ENCODE measurements around the gene HGF. TPM values are rescaled to one million over a fixed set of nuclear protein-coding genes. Genes with fewer than 3 reads are reported as not detected.

The HGF gene
- total and polyA plus RNA-seq, 2 of the 8 experiments (the other 6 are each of a cell fraction or from before 2014, with no cell fraction given), result 0.05 to 0.60 TPM

GRCh38 chr7:81690688-81691087, 79.2 kb downstream of the HGF start:
- H3K79me1 ChIP-seq (ENCODE audit: low read depth, low read length), result no peaks in the 10 kb centered on the region
- DNase-seq (ENCODE audit: low read depth in 1 of 2, low spot score in 2 of 2), result no peak
- no peak overlapping the region for H3K23ac ChIP-seq (ENCODE audit: insufficient read length)
- H3K79me2 ChIP-seq (ENCODE audit: control insufficient read depth in 1 of 2, insufficient read depth in 2 of 2, low read length in 2 of 2), result no peaks in the 10 kb centered on the region
- no peaks in the 10 kb centered on the region for H3K27me3 ChIP-seq (replicated peaks in 1 of 4; ENCODE audit: control insufficient read depth in 3 of 4, extremely low read depth in 1 of 4, insufficient read depth in 3 of 4, low read length in 3 of 4)
- H2BK120ac ChIP-seq (replicated peaks; ENCODE audit: low read depth, low read length), result no peak overlapping the region
- no peaks in the 10 kb centered on the region for H4K20me1 ChIP-seq (replicated peaks in 1 of 2; ENCODE audit: control insufficient read depth in 1 of 2, insufficient read depth in 2 of 2, low read length in 2 of 2)
- H3K9ac ChIP-seq (replicated peaks in 1 of 4; ENCODE audit: extremely low read depth in 1 of 4, low read depth in 3 of 4, low read length in 3 of 4), result no peak overlapping the region
- no peak overlapping the region; the same call in 1 of the 2 replicates for H2BK12ac ChIP-seq (ENCODE audit: low read depth, low read length)
- H3K14ac ChIP-seq (ENCODE audit: insufficient read length), result no peak overlapping the region
- no peak overlapping the region for H3K4ac ChIP-seq (replicated peaks; ENCODE audit: insufficient read length, low read depth, low read length)
- no peak overlapping the region for H2BK20ac ChIP-seq (ENCODE audit: low read length)
- CTCF ChIA-PET (ENCODE audit: partially characterized antibody), result interaction anchor here (0.7 to 1.2 kb wide), 2 partner anchors 11 to 14 kb away, joined by 3 to 4 read pairs; no protein-coding TSS in a partner anchor
- H3K36me3 ChIP-seq (ENCODE audit: control insufficient read depth in 2 of 4, insufficient read depth in 4 of 4, low read length in 3 of 4), result no peaks in the 10 kb centered on the region
- peaks cover 0 to 11% (median 7%) of the 10 kb centered on the region in 4 experiments; a peak in 3 of 7 replicates for H3K4me1 ChIP-seq (replicated peaks in 1 of 4; ENCODE audit: control insufficient read depth in 3 of 4, insufficient read depth in 4 of 4, low read length in 3 of 4)
- WGBS, 2 experiments (ENCODE audit: extremely low coverage in 1 of 2, insufficient coverage in 1 of 2, insufficient read length in 1 of 2, insufficient replicate concordance in 2 of 2, low coverage in 1 of 2, low lambda C conversion rate in 2 of 2, missing lambda C conversion rate in 1 of 2), result 69% methylated on average over 3 of the region's 3 CpGs; no CpG with 5 or more reads in 1 of the 2 experiments
- no peak overlapping the region for H3K56ac ChIP-seq (replicated peaks; ENCODE audit: insufficient read length, low read depth, low read length)
- H2AFZ ChIP-seq (ENCODE audit: low read length), result no peak overlapping the region
- H3K23me2 ChIP-seq (ENCODE audit: low read depth, low read length), result no peaks in the 10 kb centered on the region; the same call in 1 of the 2 replicates
- H4K8ac ChIP-seq (ENCODE audit: extremely low read depth, insufficient read depth, low read length), result no peak overlapping the region
- no peak for FAIRE-seq
- POLR2A ChIA-PET (ENCODE audit: partially characterized antibody), result no interaction called here
- H4K5ac ChIP-seq (ENCODE audit: insufficient read length, low read depth, low read length), result no peak overlapping the region
- no peak overlapping the region for H2AK5ac ChIP-seq (ENCODE audit: low read depth, low read length)
- no peak overlapping the region for H2BK5ac ChIP-seq (ENCODE audit: low read depth, low read length)
- no peaks in the 10 kb centered on the region for H3K9me3 ChIP-seq (ENCODE audit: insufficient read depth in 2 of 2, low read depth in 1 of 2, low read length in 1 of 2)
- H3K4me3 ChIP-seq (ENCODE audit: extremely low read depth in 1 of 4, insufficient read depth in 2 of 4, low read depth in 3 of 4, low read length in 4 of 4), result no peak overlapping the region
- peak overlapping the region; percentile 32 to 33 for H3K4me2 ChIP-seq (ENCODE audit: insufficient read depth in 1 of 2, low read depth in 2 of 2, low read length in 2 of 2)
- H3K27ac ChIP-seq (ENCODE audit: low read depth, low read length), result no peak overlapping the region
- no peak overlapping the region for H4K91ac ChIP-seq (replicated peaks; ENCODE audit: insufficient read length, low read length)
- H2BK15ac ChIP-seq (ENCODE audit: low read length), result no peak overlapping the region
- TF ChIP-seq SIX5 (IDR thresholded peaks at IDR 0.05; ENCODE audit: low read depth, low read length) (no peak), PHF8 (conservative IDR thresholded peaks at IDR 0.05; ENCODE audit: low read depth, low read length) (no peak), E2F6 (IDR thresholded peaks at IDR 0.05) (no peak), ATF3 (IDR thresholded peaks at IDR 0.05; ENCODE audit: insufficient read depth, low read depth, low read length) (no peak), SP1 (IDR thresholded peaks at IDR 0.05; ENCODE audit: low read depth, low read length) (no peak), RFX5 (IDR thresholded peaks at IDR 0.05; ENCODE audit: borderline replicate concordance, low read depth, low read length) (no peak), EP300 (IDR thresholded peaks at IDR 0.05; ENCODE audit: borderline replicate concordance in 1 of 2, low read depth in 2 of 2, low read length in 2 of 2) (no peak), FOSL1 (IDR thresholded peaks at IDR 0.05; ENCODE audit: insufficient read depth, low read depth, low read length) (no peak), SP2 (IDR thresholded peaks at IDR 0.05; ENCODE audit: low read length) (no peak), CHD2 (IDR thresholded peaks at IDR 0.05; ENCODE audit: low read length) (no peak)
- H3K18ac ChIP-seq (ENCODE audit: extremely low read depth, low read length), result no peak overlapping the region; the same call in 1 of the 2 replicates
